Measurements from ENCODE around the gene CIC.

Gene CIC

DNA sequence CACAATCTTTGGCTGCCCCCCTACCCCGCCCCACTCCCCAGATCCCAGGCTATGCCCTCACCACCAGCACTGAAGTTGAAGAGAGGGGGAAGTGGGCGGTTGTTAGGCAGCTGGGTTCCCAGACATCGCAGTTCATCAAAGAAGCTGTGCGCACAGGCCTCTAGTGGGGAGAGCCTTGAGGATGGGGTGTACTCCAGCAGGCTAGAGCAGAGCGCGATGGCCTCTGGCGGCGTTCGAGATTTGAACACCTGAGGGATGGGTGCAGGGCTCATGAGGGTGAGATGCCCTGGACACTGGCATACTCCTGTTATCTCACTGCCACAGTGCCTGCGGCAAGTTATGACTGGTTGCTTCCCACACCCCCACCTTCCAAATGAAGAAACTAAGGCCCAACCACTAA is 36.6 kb upstream of the CIC start:
- H3K36me3 ChIP-seq (ENCODE audit: control insufficient read depth, insufficient read depth, low read length, severe bottlenecking), result peaks cover 78% of the 10 kb centered on the region

DNA sequence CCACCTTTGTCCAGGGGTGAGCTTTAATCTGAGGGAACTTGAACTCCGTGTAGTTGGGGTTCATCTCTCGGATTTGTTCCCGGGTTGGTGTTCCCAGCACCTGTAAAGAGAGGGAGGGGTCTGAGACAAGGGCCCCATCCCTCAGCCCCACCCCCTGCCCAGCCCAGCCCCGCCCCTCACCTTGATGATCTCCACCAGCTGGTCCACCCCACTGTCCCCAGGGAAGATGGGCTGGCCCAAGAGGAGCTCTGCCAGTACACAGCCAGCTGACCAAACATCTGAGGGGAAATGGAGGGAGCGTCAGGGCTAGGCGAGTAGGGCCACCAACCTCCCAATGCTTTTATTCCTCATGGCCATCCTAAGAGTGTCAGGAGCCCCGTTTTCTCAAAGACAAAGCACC is 35.9 kb upstream of the CIC start:
- H3K4me3 ChIP-seq (ENCODE audit: low read length), result no peak overlapping the region
- H3K9me3 ChIP-seq (ENCODE audit: control insufficient read depth, low read length), result no peaks in the 10 kb centered on the region
- no peak overlapping the region for H3K9ac ChIP-seq (ENCODE audit: low read length)
- DNase-seq (ENCODE audit: low read depth), result no peak
- peaks cover 78% of the 10 kb centered on the region for H3K36me3 ChIP-seq (ENCODE audit: control insufficient read depth, insufficient read depth, low read length, severe bottlenecking)
- H3K4me1 ChIP-seq (ENCODE audit: control insufficient read depth, insufficient read depth, low read length), result peaks cover 6% of the 10 kb centered on the region
- no peaks in the 10 kb centered on the region for H3K27me3 ChIP-seq (replicated peaks; ENCODE audit: control insufficient read depth, insufficient read depth, low read length)

More for the DNA sequence above, 36.6 kb upstream of the CIC start:
- H3K9ac ChIP-seq (ENCODE audit: low read length), result no peak overlapping the region
- H3K4me1 ChIP-seq (ENCODE audit: control insufficient read depth, insufficient read depth, low read length), result peaks cover 6% of the 10 kb centered on the region
- H3K9me3 ChIP-seq (ENCODE audit: control insufficient read depth, low read length), result no peaks in the 10 kb centered on the region
- H3K27me3 ChIP-seq (replicated peaks; ENCODE audit: control insufficient read depth, insufficient read depth, low read length), result no peaks in the 10 kb centered on the region
- no peak for DNase-seq (ENCODE audit: low read depth)
- H3K4me3 ChIP-seq (ENCODE audit: low read length), result no peak overlapping the region

DNA sequence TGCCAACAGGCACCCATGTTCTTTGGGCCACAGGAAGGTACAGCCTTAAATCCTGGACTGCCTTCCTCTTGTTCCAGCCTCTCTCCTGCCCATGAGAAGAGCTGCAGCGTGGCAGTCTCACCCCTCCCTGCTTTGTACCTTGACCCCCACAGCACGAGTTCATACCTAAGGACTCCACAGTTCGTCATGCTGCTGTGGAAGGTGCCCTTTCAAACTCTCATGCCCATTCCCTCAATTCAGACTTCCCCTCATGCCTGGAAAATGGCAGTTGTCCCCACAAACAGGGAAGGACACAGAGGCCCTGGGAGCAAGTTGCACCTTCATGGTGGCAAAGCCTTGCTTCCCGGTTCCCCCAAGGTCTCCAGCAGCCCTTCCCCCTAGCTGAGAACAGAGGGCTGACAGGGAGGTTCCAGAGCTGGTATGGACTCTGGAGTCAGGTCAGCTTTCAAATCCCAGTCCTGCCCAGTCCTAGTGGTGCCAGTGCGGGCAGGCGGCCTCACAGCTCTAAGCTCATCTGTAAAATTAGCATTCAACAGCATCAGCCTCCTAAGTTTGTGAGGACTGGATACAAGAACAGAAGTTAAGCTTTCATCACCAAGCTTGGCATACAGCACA is 35.3 kb upstream of the CIC start:
- peaks cover 75% of the 10 kb centered on the region for H3K36me3 ChIP-seq (ENCODE audit: control insufficient read depth, insufficient read depth, low read length, severe bottlenecking)
- H3K27me3 ChIP-seq (replicated peaks; ENCODE audit: control insufficient read depth, insufficient read depth, low read length), result no peaks in the 10 kb centered on the region
- DNase-seq (ENCODE audit: low read depth), result no peak

DNA sequence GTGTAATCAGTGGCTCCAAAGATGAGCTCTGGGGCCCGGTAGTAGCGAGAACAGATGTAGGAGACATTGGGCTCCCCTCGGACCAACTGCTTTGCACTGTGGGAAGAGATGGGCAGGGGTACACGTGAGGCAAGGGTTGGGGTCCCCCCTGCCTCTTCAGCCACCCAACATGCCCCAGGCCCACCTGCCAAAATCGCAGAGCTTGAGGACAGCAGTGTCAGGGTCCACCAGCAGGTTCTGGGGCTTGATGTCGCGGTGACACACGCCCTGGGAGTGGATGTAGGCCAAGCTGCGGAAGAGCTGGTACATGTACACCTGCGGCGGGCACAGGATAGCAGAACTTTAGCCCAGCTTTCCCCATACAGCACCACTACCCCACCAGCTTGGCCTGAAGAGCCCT is 34.7 kb upstream of the CIC start:
- Histone ChIP-seq H3K4me1 (ENCODE audit: control insufficient read depth, insufficient read depth, low read length) (peaks cover 6% of the 10 kb centered on the region), H3K9ac (ENCODE audit: low read length) (no peak overlapping the region), H3K36me3 (ENCODE audit: control insufficient read depth, insufficient read depth, low read length, severe bottlenecking) (peaks cover 69% of the 10 kb centered on the region), H3K4me3 (ENCODE audit: low read length) (no peak overlapping the region), H3K27me3 (replicated peaks; ENCODE audit: control insufficient read depth, insufficient read depth, low read length) (no peaks in the 10 kb centered on the region), H3K9me3 (ENCODE audit: control insufficient read depth, low read length) (no peaks in the 10 kb centered on the region)
- no peak for DNase-seq (ENCODE audit: low read depth)

More for the DNA sequence above, 35.3 kb upstream of the CIC start:
- no peak overlapping the region for H3K4me3 ChIP-seq (ENCODE audit: low read length)
- no peak overlapping the region for H3K9ac ChIP-seq (ENCODE audit: low read length)
- no peaks in the 10 kb centered on the region for H3K9me3 ChIP-seq (ENCODE audit: control insufficient read depth, low read length)
- peaks cover 6% of the 10 kb centered on the region for H3K4me1 ChIP-seq (ENCODE audit: control insufficient read depth, insufficient read depth, low read length)

DNA sequence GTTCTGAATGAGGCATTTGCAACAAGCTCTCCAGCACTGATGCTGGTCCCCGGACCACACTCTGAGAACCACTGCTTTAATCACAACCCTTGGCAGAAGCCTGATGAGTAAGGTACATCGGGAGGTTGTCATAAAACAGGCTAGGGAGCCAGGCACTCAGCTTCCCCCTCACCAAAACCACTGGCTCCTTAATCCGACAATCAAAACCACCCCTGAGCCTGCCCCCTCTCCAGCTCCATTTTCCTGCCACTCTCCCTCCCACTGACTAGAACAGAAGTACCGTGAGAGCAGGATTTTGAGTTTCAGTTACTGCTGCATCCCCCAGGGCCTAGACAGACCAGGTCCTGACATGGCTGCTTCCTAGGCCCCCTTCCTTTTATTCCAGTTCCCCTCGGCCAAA is 33.9 kb upstream of the CIC start:
- DNase-seq (ENCODE audit: low read depth), result no peak
- Histone ChIP-seq H3K27me3 (replicated peaks; ENCODE audit: control insufficient read depth, insufficient read depth, low read length) (no peaks in the 10 kb centered on the region), H3K9me3 (ENCODE audit: control insufficient read depth, low read length) (no peaks in the 10 kb centered on the region), H3K36me3 (ENCODE audit: control insufficient read depth, insufficient read depth, low read length, severe bottlenecking) (peaks cover 66% of the 10 kb centered on the region), H3K4me1 (ENCODE audit: control insufficient read depth, insufficient read depth, low read length) (no peaks in the 10 kb centered on the region), H3K9ac (ENCODE audit: low read length) (no peak overlapping the region), H3K4me3 (ENCODE audit: low read length) (no peak overlapping the region)

GRCh38 chr19:42239544-42240220 is 29.4 kb upstream of the CIC start:
- Histone ChIP-seq H3K9me3 (ENCODE audit: control insufficient read depth, low read length) (no peaks in the 10 kb centered on the region), H3K27me3 (replicated peaks; ENCODE audit: control insufficient read depth, insufficient read depth, low read length) (no peaks in the 10 kb centered on the region), H3K9ac (ENCODE audit: low read length) (no peak overlapping the region), H3K4me3 (ENCODE audit: low read length) (no peak overlapping the region), H3K36me3 (ENCODE audit: control insufficient read depth, insufficient read depth, low read length, severe bottlenecking) (peaks cover 25% of the 10 kb centered on the region), H3K4me1 (ENCODE audit: control insufficient read depth, insufficient read depth, low read length) (peaks cover 12% of the 10 kb centered on the region)
- DNase-seq (ENCODE audit: low read depth), result no peak

DNA sequence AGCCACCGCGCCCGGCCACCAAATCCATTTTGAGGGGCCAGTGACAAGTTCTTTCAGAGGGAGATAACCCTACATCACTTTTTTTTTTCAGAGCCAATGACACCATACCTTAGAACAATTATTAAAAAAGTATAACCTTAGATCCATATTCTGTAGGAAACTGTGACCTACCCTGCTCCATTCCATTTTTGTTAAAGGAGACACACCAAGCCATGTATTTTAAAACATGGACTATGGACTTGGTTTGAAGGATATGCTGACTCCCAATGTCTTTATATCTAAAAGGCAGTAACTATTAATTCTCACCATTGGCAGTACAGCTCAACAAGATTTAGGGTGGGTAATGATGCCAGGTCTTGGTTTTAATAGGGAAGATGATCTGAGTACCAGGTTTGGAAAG is 27.8 kb upstream of the CIC start:
- Histone ChIP-seq H3K9ac (ENCODE audit: low read length) (peak overlapping the region; percentile 92), H3K4me3 (ENCODE audit: low read length) (peak overlapping the region; percentile 89), H3K9me3 (ENCODE audit: control insufficient read depth, low read length) (no peaks in the 10 kb centered on the region), H3K4me1 (ENCODE audit: control insufficient read depth, insufficient read depth, low read length) (peaks cover 22% of the 10 kb centered on the region), H3K27me3 (replicated peaks; ENCODE audit: control insufficient read depth, insufficient read depth, low read length) (no peaks in the 10 kb centered on the region), H3K36me3 (ENCODE audit: control insufficient read depth, insufficient read depth, low read length, severe bottlenecking) (peaks cover 10% of the 10 kb centered on the region)
- no peak for DNase-seq (ENCODE audit: low read depth)

- no peaks in the 10 kb centered on the region for H3K27me3 ChIP-seq (replicated peaks; ENCODE audit: control insufficient read depth, insufficient read depth, low read length)
- peaks cover 30% of the 10 kb centered on the region for H3K4me1 ChIP-seq (ENCODE audit: control insufficient read depth, insufficient read depth, low read length)
- peak overlapping the region; percentile 92 for H3K9ac ChIP-seq (ENCODE audit: low read length)
- DNase-seq (ENCODE audit: low read depth), result peak; percentile 63
- H3K4me3 ChIP-seq (ENCODE audit: low read length), result peak overlapping the region; percentile 89
- no peaks in the 10 kb centered on the region for H3K9me3 ChIP-seq (ENCODE audit: control insufficient read depth, low read length)
- peaks cover 5% of the 10 kb centered on the region for H3K36me3 ChIP-seq (ENCODE audit: control insufficient read depth, insufficient read depth, low read length, severe bottlenecking)
These were observed 27.0 kb upstream of the CIC start for GRCh38 chr19:42242069-42242511.

DNA sequence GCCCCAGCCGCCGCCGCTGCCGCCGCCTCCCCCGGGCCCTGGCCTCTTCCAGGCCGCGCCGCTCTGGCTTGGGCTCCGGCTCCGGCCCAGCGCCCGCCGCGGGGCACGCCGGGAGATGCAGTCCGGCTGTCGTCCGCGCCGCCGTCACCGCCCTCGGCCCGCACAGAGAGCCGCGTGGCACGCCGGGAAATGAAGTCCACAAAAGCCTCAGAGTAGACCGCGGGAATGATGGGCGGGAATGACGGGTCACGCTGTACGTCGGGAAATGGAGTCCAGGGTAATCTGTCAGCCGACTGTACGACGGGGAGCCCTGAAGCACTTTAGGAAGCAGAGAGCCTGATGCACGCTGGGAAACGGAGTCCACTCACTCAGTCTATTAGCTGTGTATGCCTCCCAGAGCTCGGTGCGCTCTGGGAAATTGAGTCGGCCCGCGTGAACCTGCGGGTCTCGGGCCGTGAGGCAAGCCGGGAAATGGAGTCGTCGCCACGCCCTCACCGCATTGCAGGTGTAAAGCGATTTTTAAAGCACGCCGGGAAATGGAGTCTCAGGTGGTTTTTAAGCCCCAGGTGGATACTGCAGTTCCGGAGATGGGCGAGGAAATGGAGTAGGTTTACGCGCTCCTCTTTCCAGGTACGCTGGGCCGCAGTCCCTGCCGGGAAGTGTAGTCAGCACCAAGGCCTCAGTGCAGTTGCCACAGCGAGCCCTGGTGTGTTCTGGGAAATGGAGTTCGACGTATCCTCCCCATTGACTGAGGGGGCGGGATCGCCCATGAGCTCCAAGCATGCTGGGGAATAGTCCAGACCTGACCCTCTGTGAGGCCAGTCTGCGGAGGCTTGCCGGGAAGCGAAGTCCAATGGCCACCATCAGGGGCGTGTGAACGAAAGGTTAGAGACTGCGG is 26.3 kb upstream of the CIC start, which contains the start of gene GSK3A:
Gene GSK3A, minus strand, starts transcription at position 91 of the 898 bp plus-strand sequence. CDS start 137 bp downstream, outside the sequence.
- DNase-seq (ENCODE audit: low read depth), result peak; percentile 99
- Histone ChIP-seq H3K27me3 (replicated peaks; ENCODE audit: control insufficient read depth, insufficient read depth, low read length) (no peaks in the 10 kb centered on the region), H3K9ac (ENCODE audit: low read length) (peak within 1 kb of the TSS; percentile 93), H3K36me3 (ENCODE audit: control insufficient read depth, insufficient read depth, low read length, severe bottlenecking) (peaks cover 5% of the 10 kb centered on the region), H3K4me3 (ENCODE audit: low read length) (peak within 1 kb of the TSS; percentile 89), H3K9me3 (ENCODE audit: control insufficient read depth, low read length) (no peaks in the 10 kb centered on the region), H3K4me1 (ENCODE audit: control insufficient read depth, insufficient read depth, low read length) (peaks cover 33% of the 10 kb centered on the region)

DNA sequence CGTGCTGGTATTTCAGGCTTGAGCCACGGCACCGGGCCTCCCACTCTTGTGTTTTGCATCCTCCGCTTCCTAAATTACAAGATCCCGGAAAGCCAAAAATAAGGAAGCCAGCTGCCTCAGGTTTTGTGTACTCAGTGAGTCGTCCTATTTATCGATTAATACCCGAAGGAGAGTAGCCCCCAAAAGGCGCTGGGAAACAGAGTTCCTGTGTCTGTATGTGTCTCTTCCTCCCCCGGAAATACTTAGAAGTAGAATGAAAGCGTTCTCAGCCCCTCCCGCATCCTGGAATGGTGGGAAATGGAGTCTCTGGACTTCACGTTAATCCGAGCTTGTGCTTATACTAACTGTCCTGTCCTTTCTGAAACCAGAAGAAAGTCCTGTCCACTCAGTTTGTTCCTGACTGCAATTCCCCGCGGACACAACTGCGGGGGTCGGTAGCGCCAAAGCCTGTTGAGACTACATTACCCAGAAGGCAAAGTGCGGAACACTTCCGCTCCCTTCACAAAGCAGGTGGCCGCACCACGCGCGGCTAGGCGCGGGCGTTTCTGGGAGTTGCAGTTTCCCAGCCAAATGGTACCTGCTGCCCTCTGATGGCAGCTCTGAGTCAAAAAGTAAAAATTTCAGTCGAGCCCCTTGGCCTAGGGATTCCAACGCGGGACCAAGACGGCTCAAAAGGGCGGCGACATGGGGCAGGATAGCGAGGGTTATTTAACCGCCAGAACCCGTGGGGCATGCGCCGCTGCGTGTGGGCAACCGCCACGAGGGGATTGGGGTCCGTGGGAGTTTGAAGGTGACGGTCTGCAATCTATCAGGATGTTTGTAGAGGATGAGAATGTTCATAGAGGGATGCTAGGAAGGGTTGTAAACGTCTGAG is 24.5 kb upstream of the CIC start:
- H3K4me1 ChIP-seq (ENCODE audit: control insufficient read depth, insufficient read depth, low read length), result peaks cover 33% of the 10 kb centered on the region

More for the DNA sequence above, 24.5 kb upstream of the CIC start:
- no peaks in the 10 kb centered on the region for H3K9me3 ChIP-seq (ENCODE audit: control insufficient read depth, low read length)
- no peaks in the 10 kb centered on the region for H3K27me3 ChIP-seq (replicated peaks; ENCODE audit: control insufficient read depth, insufficient read depth, low read length)
- H3K36me3 ChIP-seq (ENCODE audit: control insufficient read depth, insufficient read depth, low read length, severe bottlenecking), result peaks cover 7% of the 10 kb centered on the region
- peak overlapping the region; percentile 93 for H3K9ac ChIP-seq (ENCODE audit: low read length)
- DNase-seq (ENCODE audit: low read depth), result peak; percentile 97
- H3K4me3 ChIP-seq (ENCODE audit: low read length), result peak overlapping the region; percentile 89
